IPS-NIHi7 (cell line): ENCODE results near the gene MAP3K10.
"Not testable (repeated sequence)": the region's sequence is repeated elsewhere in the genome, so short reads cannot be mapped to it uniquely, and the experiment has no call there.

Experiments used
- DNase-seq: peaks from one replicate; pipeline ENCODE4 v3.0.0; 2012; ENCODE audit warnings: mixed read lengths; ENCODE audit errors: extremely low spot score

Gene MAP3K10

DNA sequence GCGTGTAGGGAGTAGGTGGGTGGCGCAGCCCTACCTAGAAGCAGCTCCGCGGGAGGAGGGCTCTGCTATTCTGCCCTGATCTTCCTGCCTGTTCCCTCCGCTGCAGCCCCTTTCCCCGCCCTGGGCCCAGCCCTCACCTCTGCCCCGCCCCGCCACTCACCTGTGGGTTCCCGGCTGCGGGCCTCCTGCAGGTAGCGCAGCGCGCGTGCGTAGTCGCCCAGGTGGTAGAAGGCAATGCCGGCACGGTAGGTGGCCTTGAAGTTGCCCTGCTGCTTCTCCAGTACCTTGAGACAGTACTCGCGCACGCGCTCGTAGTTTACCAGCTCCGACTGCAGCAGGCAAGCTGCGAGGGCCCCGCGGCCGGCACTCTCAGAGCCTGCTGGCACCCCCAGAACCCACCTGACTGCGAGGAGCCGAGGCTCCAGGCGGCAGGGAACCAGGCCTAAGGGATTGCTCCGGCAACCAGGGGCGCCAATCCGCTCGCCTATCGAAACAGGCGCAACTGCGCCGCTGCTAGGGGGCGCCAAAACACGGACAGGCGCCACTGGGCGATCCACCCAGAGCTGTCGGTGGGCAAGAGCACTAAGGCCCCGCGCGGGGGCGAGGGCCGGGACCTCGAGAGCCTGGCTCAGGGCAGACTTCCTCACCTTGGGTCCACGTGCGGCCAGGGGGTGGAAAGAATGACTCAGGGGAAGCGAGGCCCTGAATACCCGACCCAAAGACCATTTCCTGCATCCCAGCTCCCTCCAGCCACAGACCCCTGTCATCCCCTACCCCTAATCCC is 26.0 kb downstream of the MAP3K10 start:
- DNase-seq = peak; percentile 69

DNA sequence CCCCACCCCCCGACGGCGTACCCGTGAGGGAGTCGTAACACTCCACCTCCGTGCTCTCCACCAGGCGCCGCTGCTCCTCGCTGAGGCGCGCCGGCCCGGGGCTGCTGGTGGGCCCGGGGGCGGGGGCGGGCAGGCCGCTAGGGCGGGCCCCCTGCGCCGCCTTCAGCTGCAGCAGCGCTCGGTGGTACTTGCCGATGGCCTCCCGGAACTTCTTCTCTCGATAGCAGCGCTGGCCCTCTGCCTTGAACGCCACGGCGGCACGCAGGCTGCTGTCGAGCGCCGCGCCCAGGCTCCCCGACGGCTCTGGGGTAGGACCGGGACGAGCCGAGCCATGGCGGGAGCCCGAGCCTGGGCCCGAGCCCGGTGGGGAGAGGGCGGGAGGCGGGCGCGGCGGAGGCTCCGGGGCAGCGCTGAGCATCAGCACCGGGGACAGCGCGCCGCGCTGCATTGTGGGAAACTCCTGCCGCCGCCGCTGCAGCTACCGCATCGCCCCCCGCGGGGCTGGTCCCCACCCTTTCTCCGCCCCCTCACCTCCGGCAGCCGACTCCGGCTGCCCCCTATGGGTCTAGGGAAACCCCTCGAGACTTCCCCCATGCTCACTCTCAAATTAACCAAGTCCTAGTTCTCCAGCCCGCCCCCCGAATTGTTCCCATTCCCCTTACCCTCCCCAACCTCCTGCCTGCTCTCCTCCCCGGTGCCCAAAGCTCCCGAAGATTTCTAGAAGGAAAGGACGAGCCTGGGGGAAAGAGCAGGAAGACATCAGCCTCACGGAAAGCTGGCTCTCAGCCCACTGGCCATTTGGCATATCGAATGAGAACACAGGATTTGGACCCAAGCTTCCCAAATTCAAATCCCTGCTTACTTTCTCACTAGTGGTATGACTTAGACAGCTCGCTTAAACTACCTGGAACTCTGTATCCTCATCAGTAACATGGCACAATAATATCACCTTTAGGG is 27.0 kb downstream of the MAP3K10 start, which contains the start of gene TTC9B:
TTC9B (minus strand) TSS at position 451 of the 957 bp plus-strand sequence; CDS start at position 448, 3 bp downstream.
- DNase-seq = peak; percentile 83

DNA sequence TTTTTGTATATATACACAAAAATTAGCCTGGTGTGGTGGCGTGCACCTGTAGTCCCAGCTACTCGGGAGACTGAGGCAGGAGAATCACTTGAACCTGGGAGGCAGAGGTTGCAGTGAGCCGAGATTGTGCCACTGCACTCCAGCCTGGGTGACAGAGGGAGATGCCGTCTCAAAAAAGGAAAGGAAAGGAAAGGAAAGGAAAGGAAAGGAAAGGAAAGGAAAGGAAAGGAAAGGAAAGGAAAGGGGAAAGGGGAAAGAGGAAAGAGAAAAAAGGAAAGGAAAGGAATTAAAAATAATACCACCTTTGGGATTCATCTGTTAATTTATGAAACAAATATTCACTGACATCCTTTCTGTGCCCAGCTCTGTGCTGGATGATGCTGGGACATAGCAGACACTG is 27.8 kb downstream of the MAP3K10 start:
- DNase-seq = not testable (repeated sequence)

DNA sequence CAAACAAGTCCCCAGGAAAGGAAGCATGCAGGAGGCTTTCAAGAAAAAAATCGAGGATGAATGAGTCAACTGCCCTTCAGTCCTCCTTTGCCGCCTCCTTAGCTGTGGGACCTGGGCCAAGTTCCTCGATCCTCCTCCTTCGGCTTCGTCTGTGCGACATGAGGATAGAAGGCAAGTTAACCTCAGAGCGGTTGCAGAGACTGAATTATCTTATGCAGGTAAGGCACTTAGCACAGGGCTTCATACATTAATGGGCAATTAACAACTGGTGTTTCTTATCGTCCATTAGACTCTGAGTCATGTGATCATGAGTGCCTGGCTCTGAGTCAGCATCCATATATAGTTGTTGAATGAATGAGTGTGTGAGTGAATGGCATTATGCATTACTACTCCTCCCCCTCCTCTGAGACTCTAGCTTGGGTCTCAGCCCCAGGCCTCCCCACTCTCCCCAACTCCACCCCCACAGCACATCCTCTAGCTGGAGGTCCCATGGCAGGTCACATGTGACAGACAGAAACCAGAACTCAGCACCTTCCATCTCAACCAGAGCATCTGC is 28.6 kb downstream of the MAP3K10 start:
- no peak for DNase-seq

DNA sequence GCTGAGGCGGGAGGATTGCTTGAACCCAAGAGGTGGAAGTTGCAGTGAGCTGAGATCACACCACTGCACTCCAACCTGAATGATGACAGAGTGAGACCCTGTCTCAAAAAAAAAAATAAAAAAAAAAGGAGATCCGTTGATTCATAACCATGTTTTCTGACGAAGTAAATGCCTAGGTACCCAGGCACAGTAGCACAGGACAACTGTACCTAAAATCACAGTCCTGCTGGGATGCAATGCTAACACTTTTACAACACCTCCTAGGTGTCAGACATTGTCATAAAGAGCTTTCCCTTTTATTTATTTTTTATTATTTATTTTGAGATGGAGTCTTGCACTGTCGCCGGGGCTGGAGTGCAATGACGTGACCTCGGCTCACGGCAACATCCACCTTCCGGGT is 29.4 kb downstream of the MAP3K10 start:
- no peak for DNase-seq

DNA sequence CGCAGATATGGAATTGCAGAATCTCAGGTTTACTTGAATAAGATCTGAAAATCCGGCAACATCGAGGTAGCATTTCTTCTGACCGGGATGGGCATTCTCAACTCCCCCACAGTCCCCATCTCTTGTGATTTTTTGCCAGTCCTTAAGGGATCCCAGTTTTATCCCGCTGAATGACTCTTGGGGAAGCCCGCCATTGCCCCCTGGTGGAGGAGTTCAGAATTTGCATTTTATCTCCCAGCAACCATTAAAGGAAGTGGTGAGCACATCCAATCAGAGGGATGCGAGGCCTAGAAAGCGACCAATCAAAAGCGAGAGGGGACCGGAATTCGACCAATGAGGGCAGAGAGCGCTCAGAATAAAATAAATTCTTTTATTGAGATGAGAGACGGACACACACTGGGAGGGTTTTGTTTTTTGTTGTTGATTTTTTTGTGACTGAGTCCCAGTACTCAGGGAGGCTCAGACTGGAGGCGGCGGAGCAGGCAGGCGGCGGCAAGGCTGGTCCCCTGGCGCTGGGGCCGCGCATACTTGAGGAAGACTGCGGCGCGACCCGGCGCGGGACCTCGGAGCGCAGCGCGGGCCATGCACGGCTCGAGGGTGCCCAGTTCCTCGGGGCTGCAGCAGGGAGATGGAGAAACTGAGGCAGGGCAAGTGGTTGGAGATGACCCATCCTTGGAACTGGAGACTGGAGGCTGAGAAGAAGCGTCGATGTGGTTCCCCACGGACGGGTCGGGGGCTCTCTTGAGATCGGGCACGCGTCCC is 30.8 kb downstream of the MAP3K10 start:
- DNase-seq = peak; percentile 88

DNA sequence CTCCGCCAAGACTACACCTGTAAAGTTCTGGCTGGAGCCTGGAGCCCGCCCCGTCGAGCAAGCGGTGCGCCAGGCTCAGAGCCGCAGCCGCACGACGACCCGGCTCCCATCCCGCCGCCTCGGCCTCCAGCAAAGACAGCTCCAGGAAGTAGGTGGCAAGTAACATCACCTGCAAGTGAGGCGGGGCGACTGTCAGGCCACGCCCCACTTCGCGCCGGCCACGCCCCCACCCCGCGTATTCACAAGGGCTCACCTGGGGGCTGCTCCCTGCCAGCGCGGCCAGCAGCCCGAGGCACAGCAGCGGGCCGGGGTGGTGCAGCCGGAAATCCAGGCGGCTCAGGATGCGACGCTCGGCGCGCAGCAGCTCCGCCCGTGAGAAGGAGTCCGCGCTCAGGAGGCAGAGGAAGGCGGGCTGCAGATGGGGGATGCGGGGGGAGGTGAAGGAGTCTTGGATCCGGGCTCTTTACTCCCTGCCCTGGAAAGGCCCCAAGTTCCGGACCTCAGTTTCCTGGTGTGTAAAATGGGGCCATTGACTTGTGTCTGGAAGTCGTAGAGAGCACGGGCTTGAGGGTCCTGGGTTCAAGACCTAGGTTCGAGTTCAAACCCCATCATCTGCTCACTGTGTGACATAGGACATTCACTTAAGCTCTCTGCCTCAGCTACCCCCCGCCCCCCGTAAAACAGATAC is 32.1 kb downstream of the MAP3K10 start:
- peak; percentile 94 for DNase-seq

DNA sequence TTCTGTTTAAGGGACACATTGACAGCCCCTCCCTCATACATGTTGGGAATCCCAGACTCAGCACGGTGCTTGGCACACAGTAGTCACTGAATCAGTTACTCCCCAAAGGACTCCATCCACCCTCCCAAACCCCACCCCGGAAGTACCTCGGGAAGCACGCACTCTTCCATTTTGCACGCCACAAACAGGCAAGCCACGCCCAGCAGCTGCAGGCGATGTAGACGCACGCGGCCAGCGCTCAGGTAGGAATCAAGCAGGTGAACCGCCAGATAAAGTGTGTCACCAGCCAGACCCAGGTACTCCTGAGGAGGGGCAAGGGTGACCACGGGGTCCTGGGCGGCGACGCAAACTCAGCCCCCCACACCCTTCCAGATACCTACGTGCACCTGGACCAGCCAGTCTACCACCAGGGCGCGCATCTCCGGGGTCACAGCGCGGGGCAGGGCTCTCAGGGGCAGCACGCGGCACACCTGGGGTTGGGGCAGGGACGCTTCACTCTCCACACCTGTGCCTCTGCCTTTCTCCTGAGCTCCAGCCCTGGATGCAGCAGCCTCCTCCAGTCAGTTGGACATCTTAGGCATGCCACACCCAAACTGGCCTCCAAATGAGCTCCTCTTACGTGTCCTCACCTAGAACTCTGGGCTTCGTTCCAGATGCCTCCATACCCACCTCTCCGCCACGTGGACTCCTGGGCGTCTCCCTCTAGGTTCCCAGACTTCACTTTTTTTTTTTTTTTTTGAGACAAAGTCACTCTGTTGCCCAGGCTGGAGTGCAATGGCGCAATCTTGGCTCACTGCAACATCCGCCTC is 33.3 kb downstream of the MAP3K10 start:
- no peak for DNase-seq

DNA sequence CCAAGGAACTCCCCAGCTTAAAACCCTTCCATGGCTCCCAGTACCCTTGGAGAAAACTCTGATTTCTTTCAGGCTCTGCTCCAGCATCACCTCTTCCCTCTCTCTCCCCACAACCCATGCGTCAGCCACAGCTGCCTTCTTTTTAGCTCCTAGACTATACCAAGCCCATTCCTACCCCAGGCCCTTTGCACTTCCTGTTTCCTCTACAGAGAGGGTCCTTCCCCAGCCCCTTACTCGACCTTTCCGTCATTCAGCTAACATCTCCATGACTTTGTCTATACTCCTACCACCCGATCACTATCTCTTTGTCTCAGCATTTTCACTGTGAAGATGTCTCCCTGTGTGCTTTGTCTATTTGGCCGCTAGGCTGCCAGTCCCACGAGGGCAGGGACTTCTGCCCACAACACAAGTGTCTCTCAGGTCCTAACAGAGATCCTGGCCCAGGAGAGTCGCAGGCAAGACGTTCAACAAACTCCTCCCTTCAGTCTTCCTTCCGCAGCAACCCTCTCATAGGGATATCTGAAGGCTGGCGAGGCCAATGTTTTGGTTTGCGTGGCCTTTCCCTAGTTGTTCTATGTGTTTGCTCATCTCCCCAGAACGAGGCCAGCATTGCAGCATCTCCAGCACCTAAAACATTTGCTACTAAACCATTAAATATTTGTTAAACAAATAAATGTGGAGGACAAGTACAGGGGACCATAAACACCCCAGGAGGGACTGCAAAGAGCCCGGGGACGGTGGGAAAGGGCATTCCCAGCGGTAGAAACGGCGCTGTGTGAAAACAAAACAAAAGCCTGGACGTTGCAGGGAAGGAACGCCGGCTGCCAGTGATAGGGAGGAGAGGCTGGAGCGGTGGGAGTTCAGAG is 34.4 kb downstream of the MAP3K10 start:
- no peak for DNase-seq

DNA sequence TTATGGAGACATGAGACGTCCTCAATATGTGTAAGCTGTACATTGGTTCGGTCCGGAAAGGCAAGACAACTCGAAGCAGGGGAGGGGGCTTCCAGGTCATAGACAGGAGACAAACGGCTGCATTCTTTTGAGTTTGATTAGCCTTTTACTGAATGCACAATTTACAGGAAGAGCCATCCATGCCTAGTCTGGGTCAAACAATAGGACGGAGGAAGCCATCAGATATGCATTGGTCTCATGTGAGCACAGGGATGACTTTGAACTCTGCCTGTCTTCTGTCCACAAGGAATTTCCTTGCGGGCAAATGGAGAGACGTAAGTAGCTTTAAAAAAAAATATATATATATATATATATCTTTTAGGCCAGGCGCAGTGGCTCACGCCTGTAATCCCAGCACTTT is 37.1 kb downstream of the MAP3K10 start:
- DNase-seq = no peak

DNA sequence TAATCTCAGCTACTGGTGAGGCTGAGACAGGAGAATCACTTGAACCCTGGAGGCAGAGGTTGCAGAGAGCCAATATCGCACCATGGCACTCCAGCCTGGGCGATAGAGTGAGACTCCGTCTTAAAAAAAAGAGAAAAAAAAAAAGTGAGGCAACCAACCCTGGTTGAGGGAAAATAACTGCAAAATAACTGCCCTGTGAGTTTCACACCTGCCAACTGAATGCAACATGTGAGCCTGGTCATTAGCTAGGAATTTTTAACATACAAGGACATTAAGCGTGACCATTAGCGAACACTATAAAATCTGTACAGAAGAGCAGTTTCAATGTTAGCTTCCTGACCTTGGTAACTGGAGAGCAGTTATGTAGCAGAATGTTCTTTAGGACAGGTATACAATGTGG is 37.6 kb downstream of the MAP3K10 start:
- no peak for DNase-seq

DNA sequence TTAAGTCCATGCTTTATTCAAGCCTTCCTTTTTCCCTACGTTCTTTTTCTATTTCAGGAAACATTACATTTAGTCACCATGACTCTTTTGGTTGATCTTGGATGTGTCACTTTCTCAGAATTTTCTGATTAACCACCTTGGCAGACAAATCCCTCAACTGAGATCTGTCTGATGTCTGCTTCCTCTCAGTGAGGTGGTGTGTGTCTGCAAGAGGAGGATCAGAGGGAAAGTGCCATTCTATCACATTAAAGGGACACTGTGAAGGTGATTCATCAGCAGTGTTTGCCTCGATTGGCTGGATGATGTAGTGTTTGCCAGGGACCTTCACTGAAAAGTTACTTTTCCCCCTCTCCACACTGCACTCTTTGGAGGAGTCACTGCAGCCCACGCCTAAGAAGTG is 38.3 kb downstream of the MAP3K10 start:
- no peak for DNase-seq

DNA sequence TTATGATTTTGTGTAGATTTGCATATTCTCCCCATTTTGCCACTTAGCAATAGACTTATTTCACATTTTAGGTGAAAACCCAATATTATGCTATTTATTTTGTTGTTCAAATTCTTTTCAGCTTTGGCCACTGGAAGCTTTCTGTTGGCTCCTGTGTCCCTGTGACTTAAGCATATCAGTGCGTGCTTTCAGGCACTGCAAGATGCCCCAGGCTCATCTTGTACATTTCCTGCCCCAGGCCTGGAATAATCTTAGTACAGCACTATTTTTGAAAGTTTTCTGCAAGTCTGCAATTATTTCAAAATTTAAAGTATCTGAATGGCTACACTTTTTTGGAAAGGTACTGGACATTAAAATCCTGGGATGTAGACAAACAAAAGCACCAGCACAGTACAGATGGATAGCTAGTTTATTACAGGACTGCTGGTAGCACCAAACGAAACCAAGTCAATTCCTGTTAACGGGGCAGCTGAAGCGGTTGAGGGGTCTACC is 38.7 kb downstream of the MAP3K10 start:
- no peak for DNase-seq

DNA sequence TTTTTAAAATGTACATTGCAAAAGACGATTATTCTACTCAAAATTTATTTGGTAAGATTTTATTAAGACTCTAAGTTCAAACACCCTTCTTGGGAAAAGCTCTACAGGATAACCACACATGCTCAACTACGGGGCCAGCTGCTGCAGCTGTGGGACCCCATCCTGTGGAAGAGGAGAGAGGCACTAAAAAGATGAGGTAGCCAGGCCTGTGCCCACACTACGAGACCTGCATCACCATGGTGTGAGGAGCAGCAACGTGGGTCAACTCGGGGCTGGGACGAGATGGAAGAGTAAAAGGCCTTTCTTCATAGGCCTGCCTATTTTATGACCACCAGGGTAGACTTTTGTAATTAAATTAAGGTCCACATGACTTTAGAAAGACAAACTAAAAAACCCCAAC is 39.8 kb downstream of the MAP3K10 start:
- no peak for DNase-seq

DNA sequence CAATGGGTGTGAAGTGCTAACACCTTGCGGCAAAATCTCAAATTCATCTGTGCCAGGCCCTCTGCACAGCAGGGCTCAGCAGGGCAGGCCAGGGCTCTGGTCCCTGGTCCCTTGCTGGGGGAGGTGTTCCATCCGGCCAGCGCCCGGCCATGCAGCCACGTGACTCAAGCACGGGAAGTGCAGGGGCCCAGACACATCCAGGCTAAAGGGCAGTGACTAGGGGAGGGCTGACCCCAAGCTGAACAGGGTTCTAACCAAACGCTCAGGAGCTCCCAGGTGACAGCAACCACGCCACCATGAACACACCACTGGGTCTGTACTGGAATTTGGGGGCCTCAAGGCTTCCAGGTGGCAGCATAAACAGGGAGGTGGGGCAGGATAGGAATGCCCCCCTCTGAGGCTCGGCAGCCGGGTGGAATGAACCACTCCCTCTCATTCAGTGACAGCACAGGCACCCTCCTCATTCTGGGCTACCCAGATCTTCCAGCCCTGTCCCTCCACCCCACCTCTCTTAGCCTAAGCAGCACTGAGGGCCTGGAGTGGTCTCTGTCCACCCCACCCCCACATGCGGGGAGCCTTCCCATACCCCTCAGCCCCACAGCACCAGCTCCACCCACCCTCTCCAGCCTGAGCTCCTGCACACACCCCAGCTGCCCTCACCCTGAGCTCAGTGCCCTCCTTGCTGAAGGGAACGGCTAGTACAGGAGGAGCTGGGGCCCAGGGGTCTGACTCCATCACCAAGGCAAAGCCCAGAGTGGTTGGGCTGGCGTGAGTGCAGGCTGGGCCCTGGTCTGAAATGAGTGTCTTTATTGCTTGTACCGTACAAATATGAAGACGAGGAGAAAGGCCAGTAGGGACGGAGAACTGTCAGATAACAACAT is 40.6 kb downstream of the MAP3K10 start:
- peak; percentile 81 for DNase-seq

DNA sequence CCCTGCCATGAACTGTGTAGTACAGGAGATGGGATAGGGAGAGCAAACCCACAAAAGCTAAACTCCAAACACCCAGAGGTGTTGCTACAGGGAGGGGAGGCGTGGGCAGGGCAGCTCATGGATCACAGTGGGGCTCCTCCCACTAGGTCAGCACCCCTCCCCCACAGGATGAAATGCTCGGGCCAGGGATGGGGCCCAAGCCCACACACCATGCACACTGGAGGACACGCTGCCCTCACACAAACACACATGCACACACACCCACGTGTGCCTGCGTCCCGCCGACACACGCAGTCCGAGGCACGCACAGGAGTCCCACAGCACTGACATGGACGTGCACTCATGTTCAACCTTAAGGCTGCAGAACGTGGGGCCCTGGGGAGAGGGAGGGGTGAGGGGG is 41.3 kb downstream of the MAP3K10 start:
- DNase-seq = no peak

DNA sequence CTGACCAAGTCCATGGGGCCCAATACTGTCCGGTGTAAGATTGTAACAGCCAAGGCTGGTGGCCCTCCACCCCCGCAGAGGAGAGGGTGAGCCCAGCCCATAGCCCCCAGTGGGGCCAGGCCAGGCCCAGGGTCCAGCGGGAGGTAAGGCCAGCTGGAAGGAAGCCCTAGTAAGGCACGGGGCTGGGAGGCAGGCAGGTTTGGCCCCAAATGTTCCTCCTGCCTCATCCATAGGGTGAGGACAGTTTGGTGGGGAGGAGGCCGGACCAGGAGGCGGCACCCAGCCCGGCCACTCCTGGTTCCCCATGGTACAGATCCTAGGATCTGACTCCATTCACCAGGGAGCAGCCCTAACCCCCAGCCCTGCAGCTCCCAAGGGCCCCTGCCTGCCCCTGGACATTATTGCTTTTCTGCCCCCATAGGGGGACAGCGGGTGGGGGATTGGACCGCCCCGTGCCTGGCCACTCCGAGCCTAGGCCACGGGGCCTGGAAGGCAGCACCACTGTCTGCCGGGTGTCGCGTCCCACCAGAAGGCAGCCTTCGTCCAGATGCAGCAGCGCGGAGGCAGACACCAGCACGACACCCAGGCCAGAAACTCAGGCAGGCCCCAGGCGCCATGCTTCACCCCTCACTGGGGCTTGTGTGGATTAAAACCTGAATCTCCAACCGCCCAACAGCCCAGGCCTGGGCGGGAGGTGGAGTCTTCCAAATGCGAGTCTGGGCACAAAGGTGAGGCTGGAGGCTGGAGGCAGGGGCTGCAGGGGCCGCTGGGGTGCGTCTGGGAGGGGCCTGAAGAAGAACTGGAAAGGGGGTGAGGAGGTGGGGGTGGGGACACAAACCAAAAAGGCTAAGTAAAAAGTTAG is 42.0 kb downstream of the MAP3K10 start:
- DNase-seq = no peak
